Glutamatergic neuron (in vitro differentiated cells): ENCODE measurements around the gene UBE2J2. TPM values are rescaled to one million over a fixed set of nuclear protein-coding genes. Genes with fewer than 3 reads are reported as not detected.

Experiments used
- DNase-seq: peaks from one replicate; pipeline ENCODE4 v3.0.0; 2022
- H3K27ac Mint-ChIP-seq: one replicate; pipeline ENCODE4 v1.8.0; 2020; ENCODE audit warnings: mild to moderate bottlenecking, mixed read lengths, inconsistent platforms; ENCODE audit not compliant: unreplicated experiment
- H3K27me3 Mint-ChIP-seq: one replicate; pipeline ENCODE4 v1.8.0; 2020; ENCODE audit warnings: mild to moderate bottlenecking, moderate library complexity, mixed read lengths, inconsistent platforms; ENCODE audit not compliant: unreplicated experiment
- H3K36me3 Mint-ChIP-seq: one replicate; pipeline ENCODE4 v1.8.0; 2020; ENCODE audit warnings: mild to moderate bottlenecking, mixed read lengths, inconsistent platforms; ENCODE audit not compliant: unreplicated experiment
- H3K4me1 Mint-ChIP-seq: one replicate; pipeline ENCODE4 v1.8.0; 2020; ENCODE audit warnings: mild to moderate bottlenecking, low read depth, mixed read lengths, inconsistent platforms; ENCODE audit not compliant: unreplicated experiment
- H3K4me3 Mint-ChIP-seq: one replicate; pipeline ENCODE4 v1.8.0; 2020; ENCODE audit warnings: mild to moderate bottlenecking, mixed read lengths, inconsistent platforms; ENCODE audit not compliant: unreplicated experiment
- H3K9me3 Mint-ChIP-seq: one replicate; pipeline ENCODE4 v1.8.0; 2020; ENCODE audit warnings: mild to moderate bottlenecking, moderate library complexity, mixed read lengths, inconsistent platforms; ENCODE audit not compliant: unreplicated experiment
- CTCF ChIP-seq: fragments of 200-600 bp; sonication (generic); IDR thresholded peaks from one replicate; pipeline ENCODE4 v1.5.0; 2021; ENCODE audit not compliant: partially characterized antibody, unreplicated experiment
- total RNA-seq: library from RNA; stranded (reverse); fragmentation: NEBNext Ultra II Directional; extraction: Animal tissue kit (Norgen Biotek cat#: 25700); gene quantifications from one replicate; pipeline ENCODE4 v1.2.1, GENCODE V29; 2021; ENCODE audit not compliant: unreplicated experiment

The UBE2J2 gene
- total RNA-seq, 1 donor from 2014 or later, result 88.1 TPM

- Mint-ChIP-seq H3K4me1 (peaks cover 6% of the 10 kb centered on the region), H3K27ac (no peak overlapping the region), H3K4me3 (no peak overlapping the region), H3K36me3 (peaks cover 11% of the 10 kb centered on the region), H3K27me3 (peaks cover 7% of the 10 kb centered on the region), H3K9me3 (peaks cover 7% of the 10 kb centered on the region)
- DNase-seq, result no peak
- no peak for TF ChIP-seq CTCF
Measured at GRCh38 chr1:1237874-1238701, 35.6 kb downstream of the UBE2J2 start.

GRCh38 chr1:1236945-1237873 is 36.4 kb downstream of the UBE2J2 start:
- Mint-ChIP-seq H3K9me3 (peaks cover 7% of the 10 kb centered on the region), H3K27ac (no peak overlapping the region), H3K4me1 (peaks cover 6% of the 10 kb centered on the region), H3K36me3 (peaks cover 11% of the 10 kb centered on the region), H3K27me3 (peaks cover 7% of the 10 kb centered on the region), H3K4me3 (no peak overlapping the region)
- no peak for TF ChIP-seq CTCF
- DNase-seq, result no peak

GRCh38 chr1:1236176-1236763 is 37.4 kb downstream of the UBE2J2 start:
- TF ChIP-seq CTCF, result no peak
- no peak overlapping the region for H3K27ac Mint-ChIP-seq
- H3K27me3 Mint-ChIP-seq, result peaks cover 7% of the 10 kb centered on the region

GRCh38 chr1:1235016-1235744 is 38.5 kb downstream of the UBE2J2 start:
- peaks cover 11% of the 10 kb centered on the region for H3K36me3 Mint-ChIP-seq
- H3K4me3 Mint-ChIP-seq, result no peak overlapping the region
- H3K4me1 Mint-ChIP-seq, result peaks cover 9% of the 10 kb centered on the region
- no peak overlapping the region for H3K27ac Mint-ChIP-seq
- DNase-seq, result no peak
- H3K9me3 Mint-ChIP-seq, result peaks cover 13% of the 10 kb centered on the region
- no peak for TF ChIP-seq CTCF
- peaks cover 12% of the 10 kb centered on the region for H3K27me3 Mint-ChIP-seq

More at GRCh38 chr1:1236176-1236763, 37.4 kb downstream of the UBE2J2 start:
- DNase-seq, result no peak
- H3K9me3 Mint-ChIP-seq, result peaks cover 8% of the 10 kb centered on the region
- H3K36me3 Mint-ChIP-seq, result peaks cover 11% of the 10 kb centered on the region
- no peak overlapping the region for H3K4me3 Mint-ChIP-seq
- peaks cover 6% of the 10 kb centered on the region for H3K4me1 Mint-ChIP-seq
